HK-2 (cell line): Measurements from ENCODE around the gene RXFP1.

Source experiments
- DNase-seq: peaks from one replicate; pipeline ENCODE4 v3.0.0-alpha.2; 2018; ENCODE audit not compliant: unreplicated experiment

RXFP1 gene

DNA sequence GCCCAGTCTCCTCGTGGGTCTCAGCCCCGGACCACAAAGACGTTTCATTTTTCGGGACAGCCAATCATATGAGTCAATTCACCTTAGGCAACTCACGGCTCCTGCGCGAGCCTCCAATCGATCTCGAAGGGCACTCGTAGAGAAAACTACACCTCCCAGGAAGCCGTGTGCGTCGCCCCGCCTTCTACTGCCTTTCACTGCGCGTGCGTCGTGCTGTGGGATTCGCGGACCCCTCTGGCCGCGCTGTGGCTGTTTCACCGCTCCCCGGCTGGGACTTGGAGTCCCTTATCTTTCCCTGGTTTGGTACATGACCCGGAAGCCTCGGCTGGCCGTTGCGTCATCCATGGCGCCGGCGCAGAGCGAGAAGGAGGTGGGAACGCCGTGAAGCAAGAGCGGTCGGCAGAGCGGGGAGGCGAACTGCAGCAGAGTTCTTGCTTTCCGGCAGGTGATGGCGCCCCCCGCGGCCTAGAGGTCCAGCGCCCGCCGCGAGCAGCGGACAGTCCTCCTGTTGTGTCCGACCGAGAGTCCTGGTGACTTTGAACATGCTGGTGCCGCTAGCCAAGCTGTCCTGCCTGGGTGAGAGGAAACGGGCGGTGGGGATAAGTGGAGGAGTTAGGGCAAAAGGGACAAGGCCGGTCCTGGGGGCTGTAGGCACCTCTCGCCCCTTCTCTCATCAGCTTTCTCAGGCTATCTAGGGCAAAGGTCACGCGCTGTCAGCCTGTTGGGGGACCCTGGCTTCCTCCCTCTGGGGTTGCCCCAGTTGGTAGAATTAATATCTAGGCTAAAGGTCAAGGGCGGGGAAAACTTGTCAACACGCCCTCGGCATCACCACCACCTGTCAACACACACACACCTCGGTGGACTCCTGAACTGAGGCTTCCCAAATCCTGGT is 150.5 kb downstream of the RXFP1 start, which contains the start of gene ETFDH:
TSS of gene ETFDH (plus strand) at position 382 of the 892 bp plus-strand sequence. CDS start at position 543, 161 bp downstream.
- peak; percentile 99 for DNase-seq

- DNase-seq = no peak
These were observed 152.0 kb downstream of the RXFP1 start for GRCh38 chr4:158673633-158674032.

DNA sequence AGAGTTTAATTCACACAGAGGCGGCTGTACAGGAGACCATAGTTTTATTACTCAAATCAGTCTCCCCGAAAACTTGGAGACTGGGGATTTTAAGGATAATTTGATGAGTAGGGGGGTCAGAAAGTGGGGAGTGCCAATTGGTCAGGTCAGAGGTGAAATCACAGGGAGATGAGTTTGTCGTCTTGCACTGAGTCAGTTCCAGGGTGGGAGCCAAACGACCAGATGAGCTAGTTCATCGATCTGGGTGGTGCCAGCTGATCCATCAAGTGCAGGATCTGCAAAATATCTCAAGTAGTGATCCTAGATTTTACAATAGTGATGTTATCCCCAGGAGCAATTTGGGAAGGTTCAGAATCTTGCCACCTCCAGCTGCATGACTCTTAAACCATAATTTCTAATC is 154.4 kb downstream of the RXFP1 start:
- DNase-seq = no peak

DNA sequence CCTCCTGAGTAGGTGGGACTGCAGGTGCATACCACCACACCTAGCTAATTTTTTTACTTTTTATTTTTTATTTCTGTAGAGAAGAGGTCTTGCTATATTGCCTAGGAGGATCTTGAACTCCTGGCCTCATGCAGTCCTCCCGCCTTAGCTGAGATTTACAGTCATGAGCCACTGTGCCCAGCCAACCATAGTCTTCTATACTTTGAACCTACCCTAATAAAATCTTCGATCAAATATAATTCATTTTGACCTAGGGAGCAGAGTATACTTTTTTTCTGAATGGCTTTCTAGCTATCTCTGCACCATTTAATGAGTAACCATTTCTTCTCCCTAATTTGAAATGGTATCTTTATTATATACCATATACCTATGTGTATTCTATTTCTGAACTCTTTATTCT is 157.1 kb downstream of the RXFP1 start:
- DNase-seq = no peak

DNA sequence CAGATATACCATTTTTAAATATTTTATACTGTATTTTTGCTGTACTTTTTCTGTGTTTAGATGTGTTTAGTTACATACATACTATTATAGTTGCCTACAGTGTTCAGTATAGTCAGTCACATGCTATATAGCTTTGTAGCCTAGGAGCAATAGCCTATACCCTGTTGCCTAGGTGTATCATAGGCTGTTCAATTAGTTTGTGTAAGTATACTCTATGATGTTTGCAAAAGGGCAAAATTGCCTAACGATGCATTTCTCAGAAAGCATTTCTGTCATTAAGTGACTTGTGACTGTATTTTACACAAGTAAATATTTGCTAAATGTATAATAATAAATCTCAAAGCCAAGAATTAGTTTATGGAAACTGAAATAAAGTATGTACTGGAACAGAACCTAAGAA is 159.9 kb downstream of the RXFP1 start:
- no peak for DNase-seq

- no peak for DNase-seq
These were observed 160.4 kb downstream of the RXFP1 start for GRCh38 chr4:158682066-158682465.

- no peak for DNase-seq
These were observed 167.1 kb downstream of the RXFP1 start for GRCh38 chr4:158688813-158689212.
